ENCODE results near the gene PDIA6. TPM values are rescaled to one million over a fixed set of nuclear protein-coding genes. Genes with fewer than 3 reads are reported as not detected.
A peak's percentile ranks its signal among the peaks of the same experiment; 100 is the strongest.
"Not testable (repeated sequence)": the region's sequence is repeated elsewhere in the genome, so short reads cannot be mapped to it uniquely, and the experiment has no call there.

Gene PDIA6
- total RNA-seq, 6 experiments from 2014 or later = 141 to 232 (median 191) TPM

- TF ChIP-seq POLR2A (IDR thresholded peaks at IDR 0.05) (no peak), CTCF (IDR thresholded peaks at IDR 0.05) (no peak)
- no peak for DNase-seq
These were observed 8.6 kb upstream of the PDIA6 start for GRCh38 chr2:10820978-10821695.

GRCh38 chr2:10820562-10820961, 8.0 kb upstream of the PDIA6 start:
- Histone ChIP-seq H3K27ac (no peak overlapping the region), H3K27me3 (no peaks in the 10 kb centered on the region), H3K36me3 (no peaks in the 10 kb centered on the region), H3K9me3 (no peaks in the 10 kb centered on the region), H3K4me1 (no peaks in the 10 kb centered on the region), H3K4me3 (no peak overlapping the region)
- intact Hi-C loops (cut with DNase I) = no loop called here
- TF ChIP-seq POLR2A (IDR thresholded peaks at IDR 0.05) (no peak), CTCF (IDR thresholded peaks at IDR 0.05) (no peak)
- ATAC-seq (peak; percentile 25 to 58 (median 44)), DNase-seq (no peak)
- WGBS (ENCODE audit: insufficient coverage, low coverage, low lambda C conversion rate, missing lambda C conversion rate) = 25% methylated on average over 5 of the region's 8 CpGs

More at GRCh38 chr2:10820978-10821695, 8.6 kb upstream of the PDIA6 start:
- intact Hi-C loops (cut with DNase I) = no loop called here
- Histone ChIP-seq H3K27ac (no peak overlapping the region), H3K36me3 (no peaks in the 10 kb centered on the region), H3K4me3 (no peak overlapping the region), H3K27me3 (no peaks in the 10 kb centered on the region), H3K9me3 (no peaks in the 10 kb centered on the region), H3K4me1 (no peaks in the 10 kb centered on the region)
- WGBS (ENCODE audit: insufficient coverage, low coverage, low lambda C conversion rate, missing lambda C conversion rate) = 67% methylated on average over 10 of the region's 13 CpGs
- peak; percentile 43 to 66 (median 48) for ATAC-seq

GRCh38 chr2:10819714-10820314, 7.2 kb upstream of the PDIA6 start:
- Histone ChIP-seq H3K36me3 (no peaks in the 10 kb centered on the region), H3K4me3 (no peak overlapping the region), H3K27ac (no peak overlapping the region), H3K4me1 (no peaks in the 10 kb centered on the region), H3K9me3 (no peaks in the 10 kb centered on the region), H3K27me3 (no peaks in the 10 kb centered on the region)
- WGBS (ENCODE audit: insufficient coverage, low coverage, low lambda C conversion rate, missing lambda C conversion rate) = 84% methylated on average over 11 of the region's 12 CpGs
- no peak for TF ChIP-seq POLR2A (IDR thresholded peaks at IDR 0.05)
- no peak for TF ChIP-seq CTCF (IDR thresholded peaks at IDR 0.05)
- ATAC-seq (no peak), DNase-seq (no peak)
- intact Hi-C loops (cut with DNase I) = no loop called here

GRCh38 chr2:10818984-10819383, 6.4 kb upstream of the PDIA6 start:
- ATAC-seq (no peak), DNase-seq (no peak)
- no peaks in the 10 kb centered on the region for H3K27me3 ChIP-seq
- TF ChIP-seq POLR2A (IDR thresholded peaks at IDR 0.05) = no peak
- no peak for TF ChIP-seq CTCF (IDR thresholded peaks at IDR 0.05)
- H3K4me3 ChIP-seq = no peak overlapping the region
- H3K36me3 ChIP-seq = no peaks in the 10 kb centered on the region
- intact Hi-C loops (cut with DNase I) = no loop called here
- no peak overlapping the region for H3K27ac ChIP-seq
- no peaks in the 10 kb centered on the region for H3K9me3 ChIP-seq
- H3K4me1 ChIP-seq = no peaks in the 10 kb centered on the region
- 57% methylated on average over 3 of the region's 3 CpGs for WGBS (ENCODE audit: insufficient coverage, low coverage, low lambda C conversion rate, missing lambda C conversion rate)

- WGBS (ENCODE audit: insufficient coverage, low coverage, low lambda C conversion rate, missing lambda C conversion rate) = 89% methylated on average over 3 of the region's 3 CpGs
- H3K4me1 ChIP-seq; H3K9me3 ChIP-seq; H3K27me3 ChIP-seq; H3K27ac ChIP-seq; ATAC-seq; H3K4me3 ChIP-seq; intact Hi-C loops (cut with DNase I); DNase-seq; H3K36me3 ChIP-seq: not testable (repeated sequence)
These were observed 5.7 kb upstream of the PDIA6 start for GRCh38 chr2:10818305-10818704.
